ENCODE results near the gene DYNLT1.

Gene DYNLT1

DNA sequence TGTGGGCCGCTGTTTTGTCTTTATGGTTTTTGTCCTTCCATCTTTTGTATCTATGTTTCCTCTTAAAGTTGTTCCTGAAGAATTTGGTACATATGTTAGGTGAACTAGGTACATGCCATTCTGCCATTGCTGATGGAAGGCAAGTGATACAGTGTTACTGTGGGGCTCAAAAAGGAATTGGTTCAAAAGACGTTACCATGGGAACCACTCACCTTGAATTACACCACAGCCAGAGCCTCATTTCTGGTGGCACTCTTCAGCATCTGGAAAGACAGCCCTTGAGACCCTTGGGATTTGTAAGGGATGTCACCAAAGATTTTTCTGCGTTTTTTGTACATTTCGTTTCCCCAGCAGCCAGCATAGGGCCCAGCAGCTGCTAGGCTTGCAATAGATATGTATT, 52.7 kb downstream of the DYNLT1 start:
- Histone ChIP-seq H3K36me3 (ENCODE audit: insufficient read depth, low read length) (peaks cover 37% of the 10 kb centered on the region), H3K4me1 (ENCODE audit: insufficient read depth, low read length) (no peaks in the 10 kb centered on the region), H3K9ac (ENCODE audit: low read depth, low read length) (no peak overlapping the region), H3K9me3 (ENCODE audit: control insufficient read depth, insufficient read depth, low read length) (no peaks in the 10 kb centered on the region)

DNA sequence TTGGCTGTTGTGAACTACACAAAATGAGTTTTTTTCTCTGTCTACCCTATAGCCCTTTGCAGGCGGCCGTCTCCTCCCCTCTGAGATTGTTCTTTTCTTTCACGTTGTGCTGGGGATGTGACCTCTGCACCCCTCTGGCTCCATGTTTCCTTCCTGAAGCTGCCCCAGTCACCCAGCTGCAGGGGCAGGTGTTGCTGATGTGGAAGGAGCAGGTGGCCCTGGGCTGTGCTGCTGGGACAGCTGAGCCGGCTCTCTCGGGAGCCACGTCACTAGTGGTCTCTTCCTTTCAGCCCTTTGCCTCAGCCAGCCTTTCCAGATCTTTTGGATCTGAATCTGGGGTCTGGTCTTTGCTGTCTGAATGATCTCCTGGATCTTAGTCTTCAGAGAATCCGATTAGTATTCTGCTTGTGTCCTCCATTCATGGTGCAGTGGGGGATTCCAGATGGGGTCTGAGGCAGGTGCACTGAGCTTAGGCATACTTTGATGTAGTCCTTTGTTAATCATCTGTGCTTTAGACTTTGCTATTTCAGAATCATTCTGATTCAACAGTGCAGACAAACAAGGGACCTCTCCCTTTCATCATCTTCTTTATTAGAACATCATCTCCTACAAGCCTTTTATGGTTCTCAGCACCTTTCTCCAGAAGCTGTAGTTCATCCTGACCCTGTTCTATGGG, 53.3 kb downstream of the DYNLT1 start:
- no peaks in the 10 kb centered on the region for H3K4me1 ChIP-seq (ENCODE audit: insufficient read depth, low read length)
- no peaks in the 10 kb centered on the region for H3K9me3 ChIP-seq (ENCODE audit: control insufficient read depth, insufficient read depth, low read length)
- peaks cover 42% of the 10 kb centered on the region for H3K36me3 ChIP-seq (ENCODE audit: insufficient read depth, low read length)
- H3K9ac ChIP-seq (ENCODE audit: low read depth, low read length) = no peak overlapping the region

DNA sequence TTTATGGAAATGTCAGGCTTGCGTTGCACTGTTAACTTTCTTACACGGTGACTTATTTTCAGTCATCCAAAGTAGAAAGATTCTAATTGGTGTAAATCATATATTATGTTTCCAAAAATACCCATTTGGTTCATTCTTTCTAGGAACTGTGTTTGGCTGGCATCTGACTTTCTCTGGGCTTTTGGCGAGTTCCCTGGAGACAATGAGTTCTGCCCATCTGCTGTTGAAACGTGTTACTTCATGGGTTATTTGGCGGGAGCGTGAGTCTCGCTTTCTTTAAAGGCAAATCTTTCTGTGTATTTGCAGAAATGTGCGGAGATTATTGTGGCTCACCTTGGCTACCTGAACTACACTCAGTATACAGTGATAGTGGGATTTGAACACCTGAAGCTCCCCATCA, 55.2 kb downstream of the DYNLT1 start:
- no peaks in the 10 kb centered on the region for H3K9me3 ChIP-seq (ENCODE audit: control insufficient read depth, insufficient read depth, low read length)
- H3K4me1 ChIP-seq (ENCODE audit: insufficient read depth, low read length) = no peaks in the 10 kb centered on the region
- H3K36me3 ChIP-seq (ENCODE audit: insufficient read depth, low read length) = peaks cover 57% of the 10 kb centered on the region
- no peak overlapping the region for H3K9ac ChIP-seq (ENCODE audit: low read depth, low read length)

DNA sequence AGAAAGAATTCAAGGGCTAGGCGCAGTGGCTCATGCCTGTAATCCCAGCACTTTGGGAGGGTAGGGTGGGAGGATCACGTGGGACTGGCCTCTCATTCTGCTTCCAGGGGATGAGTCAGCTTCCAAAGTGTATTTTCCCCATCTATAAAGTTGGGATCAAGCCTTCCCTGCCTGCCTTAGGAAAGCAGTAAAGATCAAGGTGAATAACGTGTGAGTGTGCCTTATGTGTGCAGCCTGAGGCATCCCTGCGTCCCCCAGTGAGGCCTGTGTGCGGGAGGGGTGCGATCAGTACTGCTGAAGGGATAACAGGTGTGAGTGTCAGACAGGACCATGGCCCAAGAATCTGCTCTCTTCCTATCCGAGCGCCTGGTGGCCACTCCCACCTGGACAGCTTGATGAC, 57.9 kb downstream of the DYNLT1 start:
- H3K4me1 ChIP-seq (ENCODE audit: insufficient read depth, low read length) = no peaks in the 10 kb centered on the region
- H3K36me3 ChIP-seq (ENCODE audit: insufficient read depth, low read length) = peaks cover 51% of the 10 kb centered on the region
- no peak overlapping the region for H3K9ac ChIP-seq (ENCODE audit: low read depth, low read length)
- H3K9me3 ChIP-seq (ENCODE audit: control insufficient read depth, insufficient read depth, low read length) = no peaks in the 10 kb centered on the region
